Smooth muscle cell of the coronary artery (primary cell): Measurements from ENCODE around the gene NELFA. TPM values are rescaled to one million over a fixed set of nuclear protein-coding genes. Genes with fewer than 3 reads are reported as not detected.

Experiments
- total RNA-seq: library from RNA; depleted of rRNA; stranded (reverse); fragments of >200 nt; gene quantifications from 2 replicates; pipeline ENCODE4 v1.2.3, GENCODE V29; 2014; ENCODE audit warnings: low replicate concordance

NELFA gene
- 12.6 and 14.9 TPM in 2 replicates for total RNA-seq

DNA sequence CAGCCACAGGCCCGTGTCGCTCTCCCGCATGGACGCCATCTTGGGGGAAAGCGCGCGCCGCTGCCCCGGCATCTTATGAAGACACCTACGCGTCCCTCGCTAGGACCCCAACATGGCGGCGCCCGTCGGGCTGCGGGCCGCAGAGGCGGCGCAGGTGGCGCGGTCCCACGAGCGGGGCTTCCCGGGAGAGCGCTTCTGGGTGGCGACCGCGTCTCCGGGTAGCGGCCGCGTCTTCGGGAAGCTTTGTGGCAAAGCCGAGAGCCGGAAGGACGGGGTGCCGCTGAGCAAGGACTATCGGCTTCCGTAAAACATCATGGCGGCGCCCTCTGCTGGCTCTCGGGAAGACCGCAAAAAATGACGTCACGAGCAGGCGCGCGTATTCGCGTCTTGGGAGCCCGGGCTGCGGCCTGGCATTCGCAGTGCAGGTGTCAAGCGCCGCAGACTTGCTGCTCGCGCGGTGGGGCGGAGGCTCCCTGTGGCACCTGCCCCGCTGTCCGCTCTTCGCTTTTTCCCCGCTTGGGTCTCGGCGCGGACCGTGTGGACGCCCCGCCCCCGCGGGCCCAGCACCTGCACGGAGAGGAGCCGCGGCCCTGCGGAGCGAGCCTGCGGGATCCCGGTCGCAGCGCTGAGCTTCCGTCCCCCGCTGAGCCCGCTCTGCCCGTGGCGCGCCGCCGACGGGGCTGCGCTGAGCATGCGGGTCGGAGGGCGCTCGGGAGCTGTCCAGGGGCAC is at the start of gene NELFA:
Gene NELFA (minus strand): TSS at position 54 of the 730 bp plus-strand sequence. CDS start 15 bp downstream, at position 39.

Other genes starting within 250 kb of the NELFA start
- gene FGFR3, start 215.7 kb downstream of the NELFA start, total RNA-seq: 0.47 and 0.83 TPM in 2 replicates
- 93.3 and 95.6 TPM in 2 replicates for gene LETM1, start 152.8 kb downstream of the NELFA start, total RNA-seq
- gene NSD2, start 137.6 kb downstream of the NELFA start, total RNA-seq: 25.9 and 30.6 TPM in 2 replicates
- gene NAT8L, start 50.4 kb upstream of the NELFA start, total RNA-seq: under 0.01 and 0.12 TPM in 2 replicates
- 2.7 and 5.3 TPM in 2 replicates for gene HAUS3, start 233.1 kb upstream of the NELFA start, total RNA-seq
- gene POLN, start 233.1 kb upstream of the NELFA start, total RNA-seq: 2.4 and 5.6 TPM in 2 replicates